Gastrocnemius medialis (tissue), 4 donors: ENCODE measurements around the gene LMTK3.

Experiments used
- POLR2A ChIP-seq, 2 donors: fragments of 450-650 bp; IDR thresholded peaks; one replicate each; pipeline ENCODE4 v1.6.1; 2017; ENCODE audit warnings: antibody characterized with exemption in 2 of 2, mild to moderate bottlenecking in 2 of 2, moderate library complexity in 2 of 2
- TF ChIP-seq, protein P1 (sequence below), 5 experiments: fragments of 450-650 bp in 3 of 5; fragments of 200-600 bp in 2 of 5; sonication (generic) in 2 of 5; IDR thresholded peaks in 4 of 5; conservative IDR thresholded peaks in 1 of 5; 1 replicate in 4 of 5; 2 replicates in 1 of 5; pipeline ENCODE4 v1.5.1; 2016 to 2019; ENCODE audit warnings: antibody characterized with exemption in 5 of 5, mild to moderate bottlenecking in 3 of 5, moderate library complexity in 3 of 5

- no peak for TF ChIP-seq POLR2A (IDR thresholded peaks at IDR 0.05)
- TF ChIP-seq, protein P1, sequence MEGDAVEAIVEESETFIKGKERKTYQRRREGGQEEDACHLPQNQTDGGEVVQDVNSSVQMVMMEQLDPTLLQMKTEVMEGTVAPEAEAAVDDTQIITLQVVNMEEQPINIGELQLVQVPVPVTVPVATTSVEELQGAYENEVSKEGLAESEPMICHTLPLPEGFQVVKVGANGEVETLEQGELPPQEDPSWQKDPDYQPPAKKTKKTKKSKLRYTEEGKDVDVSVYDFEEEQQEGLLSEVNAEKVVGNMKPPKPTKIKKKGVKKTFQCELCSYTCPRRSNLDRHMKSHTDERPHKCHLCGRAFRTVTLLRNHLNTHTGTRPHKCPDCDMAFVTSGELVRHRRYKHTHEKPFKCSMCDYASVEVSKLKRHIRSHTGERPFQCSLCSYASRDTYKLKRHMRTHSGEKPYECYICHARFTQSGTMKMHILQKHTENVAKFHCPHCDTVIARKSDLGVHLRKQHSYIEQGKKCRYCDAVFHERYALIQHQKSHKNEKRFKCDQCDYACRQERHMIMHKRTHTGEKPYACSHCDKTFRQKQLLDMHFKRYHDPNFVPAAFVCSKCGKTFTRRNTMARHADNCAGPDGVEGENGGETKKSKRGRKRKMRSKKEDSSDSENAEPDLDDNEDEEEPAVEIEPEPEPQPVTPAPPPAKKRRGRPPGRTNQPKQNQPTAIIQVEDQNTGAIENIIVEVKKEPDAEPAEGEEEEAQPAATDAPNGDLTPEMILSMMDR (IDR thresholded peaks at IDR 0.05 in 4 of 5, conservative IDR thresholded peaks at IDR 0.05 in 1 of 5) = no peak
These were observed 30.2 kb upstream of the LMTK3 start for GRCh38 chr19:48541813-48542212.
